BLaER1 (cell line): Measurements from ENCODE around the gene CCL20.

Experiments
- H3K27ac ChIP-seq: shearing (Covaris generic); formaldehyde crosslinking; 2 replicates; pipeline ENCODE4 v1.8.1; 2022
- H3K27me3 ChIP-seq: shearing (Covaris generic); formaldehyde crosslinking; 2 replicates; pipeline ENCODE4 v1.8.1; 2022
- H3K36me3 ChIP-seq: shearing (Covaris generic); formaldehyde crosslinking; 2 replicates; pipeline ENCODE4 v1.8.1; 2022
- H3K4me1 ChIP-seq: shearing (Covaris generic); formaldehyde crosslinking; 2 replicates; pipeline ENCODE4 v1.8.1; 2022
- H3K4me2 ChIP-seq: shearing (Covaris generic); formaldehyde crosslinking; 2 replicates; pipeline ENCODE4 v1.8.1; 2022
- H3K4me3 ChIP-seq: shearing (Covaris generic); formaldehyde crosslinking; 2 replicates; pipeline ENCODE4 v1.8.1; 2022
- H3K9ac ChIP-seq: shearing (Covaris generic); formaldehyde crosslinking; 2 replicates; pipeline ENCODE4 v1.8.1; 2022
- H3K9me3 ChIP-seq: shearing (Covaris generic); formaldehyde crosslinking; 2 replicates; pipeline ENCODE4 v1.8.1; 2022
- H4K20me1 ChIP-seq: shearing (Covaris generic); formaldehyde crosslinking; 2 replicates; pipeline ENCODE4 v1.8.1; 2022
- Cebpa-rat ChIP-seq: shearing (Covaris generic); IDR thresholded peaks from 2 replicates; pipeline ENCODE4 v1.8.1; 2022

CCL20 gene

GRCh38 chr2:227818675-227819397 is 5.2 kb downstream of the CCL20 start:
- H3K4me2 ChIP-seq = no peak overlapping the region
- H3K36me3 ChIP-seq = no peaks in the 10 kb centered on the region
- H3K27ac ChIP-seq = no peak overlapping the region
- H4K20me1 ChIP-seq = no peaks in the 10 kb centered on the region
- no peak for TF ChIP-seq Cebpa-rat
- no peaks in the 10 kb centered on the region for H3K9me3 ChIP-seq
- H3K27me3 ChIP-seq = no peaks in the 10 kb centered on the region
- no peak overlapping the region for H3K4me3 ChIP-seq
- H3K9ac ChIP-seq = no peak overlapping the region
- no peaks in the 10 kb centered on the region for H3K4me1 ChIP-seq

DNA sequence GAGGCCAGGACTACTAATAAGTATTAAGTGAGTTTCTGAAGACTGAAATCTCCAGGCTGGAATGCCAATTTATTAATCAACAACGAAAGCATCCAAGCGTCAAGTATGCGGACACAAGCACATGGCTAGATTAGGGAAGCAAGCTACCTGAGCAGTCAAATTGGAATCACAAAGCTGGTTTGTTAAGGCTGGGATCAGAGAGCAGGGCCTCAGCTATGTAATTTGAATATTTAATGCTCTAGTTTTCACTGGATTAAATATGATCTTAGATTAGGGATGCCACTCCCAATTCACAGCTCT is 5.7 kb downstream of the CCL20 start:
- Histone ChIP-seq H3K4me1 (no peaks in the 10 kb centered on the region), H3K27me3 (no peaks in the 10 kb centered on the region), H3K36me3 (no peaks in the 10 kb centered on the region), H3K9me3 (no peaks in the 10 kb centered on the region), H3K4me2 (no peak overlapping the region), H4K20me1 (no peaks in the 10 kb centered on the region), H3K27ac (no peak overlapping the region), H3K9ac (no peak overlapping the region), H3K4me3 (no peak overlapping the region)
- TF ChIP-seq Cebpa-rat = no peak

DNA sequence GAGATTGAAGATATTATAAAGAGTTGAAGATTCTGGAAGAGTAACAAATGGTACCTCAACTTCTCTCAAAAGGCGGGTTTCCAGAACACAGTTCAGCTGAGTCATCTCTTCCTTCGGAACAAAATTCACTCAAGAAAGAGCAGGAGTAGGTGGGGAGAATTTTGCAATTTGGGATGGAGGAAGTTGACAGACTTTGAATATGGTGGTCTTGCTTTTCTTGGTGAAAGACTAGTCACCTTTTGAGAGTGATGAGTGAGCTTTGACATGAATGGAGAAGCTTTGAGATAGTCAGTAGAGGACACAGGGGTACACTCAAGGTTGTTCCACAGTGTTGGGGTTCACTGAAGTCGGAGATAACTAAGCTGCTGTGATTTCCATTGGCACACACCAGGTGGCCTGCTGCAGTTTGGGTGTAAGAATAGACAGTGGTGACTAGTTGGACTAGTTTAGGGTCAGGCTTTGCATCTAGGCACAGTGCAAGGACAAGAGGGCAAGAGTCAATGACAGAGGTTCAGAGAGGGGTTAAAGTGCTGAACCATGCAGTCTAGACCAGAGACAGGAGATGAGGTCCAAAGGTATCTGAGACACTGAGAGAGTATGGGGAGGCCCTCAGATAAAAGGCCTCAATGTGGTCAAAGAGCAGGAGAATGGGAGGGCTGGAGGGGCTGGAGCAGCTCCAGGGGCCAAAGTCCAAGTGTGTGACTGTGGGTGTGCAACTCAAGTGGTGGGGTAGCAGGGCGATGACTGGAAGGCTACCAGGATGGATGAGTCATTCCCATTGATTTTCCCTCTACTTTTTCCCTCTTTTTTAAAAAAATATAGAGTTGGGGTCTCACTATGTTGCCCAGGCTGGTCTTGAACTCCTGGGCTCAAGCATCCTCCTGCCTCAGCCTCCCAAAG is 7.7 kb downstream of the CCL20 start:
- Histone ChIP-seq H3K9me3 (no peaks in the 10 kb centered on the region), H3K4me1 (no peaks in the 10 kb centered on the region), H3K27me3 (no peaks in the 10 kb centered on the region), H3K27ac (no peak overlapping the region), H3K4me2 (no peak overlapping the region), H3K9ac (no peak overlapping the region), H3K4me3 (no peak overlapping the region), H3K36me3 (no peaks in the 10 kb centered on the region), H4K20me1 (no peaks in the 10 kb centered on the region)
- no peak for TF ChIP-seq Cebpa-rat

DNA sequence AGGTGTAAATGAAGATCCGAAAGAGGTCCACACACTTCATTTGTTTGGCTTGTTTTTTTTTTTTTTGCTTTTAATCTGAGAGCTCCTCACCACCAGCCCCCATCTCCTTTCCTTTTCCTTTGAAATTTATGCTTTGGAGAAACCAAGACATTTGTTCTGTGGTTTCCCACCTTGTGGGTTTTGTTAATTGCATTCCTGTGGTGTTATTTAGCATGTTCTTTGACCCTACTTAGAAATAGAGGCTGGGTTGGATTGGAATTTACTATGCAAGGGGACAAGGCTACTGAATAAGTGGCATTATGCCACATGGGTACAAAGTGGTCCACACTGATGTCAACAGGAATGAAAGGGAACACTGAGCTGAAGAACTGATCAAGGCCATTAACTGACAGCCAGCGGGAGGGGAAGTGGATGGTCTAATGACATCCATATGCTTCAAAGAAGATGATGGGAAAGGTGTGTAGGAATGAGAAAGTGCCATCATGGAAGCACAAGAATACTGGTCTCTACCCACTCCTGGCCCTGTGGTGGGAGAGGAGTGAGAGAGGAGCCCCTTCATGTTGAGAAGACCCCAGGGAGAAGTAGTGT is 8.9 kb downstream of the CCL20 start:
- H4K20me1 ChIP-seq = no peaks in the 10 kb centered on the region
- H3K27me3 ChIP-seq = no peaks in the 10 kb centered on the region
- no peak overlapping the region for H3K4me2 ChIP-seq
- no peaks in the 10 kb centered on the region for H3K36me3 ChIP-seq
- H3K4me3 ChIP-seq = no peak overlapping the region
- no peaks in the 10 kb centered on the region for H3K4me1 ChIP-seq
- H3K27ac ChIP-seq = no peak overlapping the region
- TF ChIP-seq Cebpa-rat = no peak
- H3K9ac ChIP-seq = no peak overlapping the region
- H3K9me3 ChIP-seq = no peaks in the 10 kb centered on the region

DNA sequence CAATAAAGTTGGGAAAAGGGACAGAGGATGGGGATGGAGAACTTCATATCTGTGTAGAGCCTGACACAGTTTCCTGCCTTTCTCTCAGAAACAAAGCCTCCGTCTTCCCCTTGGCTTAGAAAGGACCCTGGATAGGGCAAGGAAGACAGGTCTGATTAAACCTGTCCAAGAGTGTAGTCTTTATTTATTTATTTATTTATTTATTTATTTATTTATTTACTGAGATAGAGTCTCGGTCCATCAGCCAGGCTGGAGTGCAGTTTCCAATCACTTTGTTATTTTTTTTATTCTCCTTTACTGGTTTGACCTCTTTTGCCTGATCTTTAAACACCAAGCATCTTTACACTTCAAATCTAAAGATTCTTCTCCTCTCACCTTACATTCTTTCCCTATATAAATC is 10.3 kb downstream of the CCL20 start:
- TF ChIP-seq Cebpa-rat = no peak
- no peaks in the 10 kb centered on the region for H3K36me3 ChIP-seq
- no peaks in the 10 kb centered on the region for H4K20me1 ChIP-seq
- no peak overlapping the region for H3K9ac ChIP-seq
- no peak overlapping the region for H3K4me3 ChIP-seq
- H3K27me3 ChIP-seq = no peaks in the 10 kb centered on the region
- no peak overlapping the region for H3K4me2 ChIP-seq
- no peaks in the 10 kb centered on the region for H3K4me1 ChIP-seq
- H3K9me3 ChIP-seq = no peaks in the 10 kb centered on the region
- no peak overlapping the region for H3K27ac ChIP-seq

DNA sequence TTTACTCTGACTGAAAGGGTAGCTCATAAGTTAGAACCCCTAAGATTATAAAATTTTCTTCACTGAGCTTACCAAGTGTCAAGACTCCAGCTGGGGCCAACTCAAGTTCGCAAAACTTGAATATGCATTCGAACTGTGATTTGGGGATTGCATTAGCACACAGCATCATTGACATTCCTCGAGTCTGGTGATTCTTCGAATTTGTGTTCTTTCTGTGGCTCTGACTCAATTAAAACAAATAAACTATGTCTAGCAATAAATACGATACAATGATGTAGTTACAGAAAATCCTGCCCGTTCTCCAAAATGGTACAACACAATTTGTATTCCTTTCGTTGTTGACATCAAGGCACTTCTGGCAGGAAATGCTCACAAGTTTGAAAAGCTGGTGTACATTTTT is 11.1 kb downstream of the CCL20 start:
- Histone ChIP-seq H4K20me1 (no peaks in the 10 kb centered on the region), H3K4me2 (no peak overlapping the region), H3K4me3 (no peak overlapping the region), H3K4me1 (no peaks in the 10 kb centered on the region), H3K27me3 (no peaks in the 10 kb centered on the region), H3K27ac (no peak overlapping the region), H3K9me3 (no peaks in the 10 kb centered on the region), H3K9ac (no peak overlapping the region), H3K36me3 (no peaks in the 10 kb centered on the region)
- TF ChIP-seq Cebpa-rat = no peak

DNA sequence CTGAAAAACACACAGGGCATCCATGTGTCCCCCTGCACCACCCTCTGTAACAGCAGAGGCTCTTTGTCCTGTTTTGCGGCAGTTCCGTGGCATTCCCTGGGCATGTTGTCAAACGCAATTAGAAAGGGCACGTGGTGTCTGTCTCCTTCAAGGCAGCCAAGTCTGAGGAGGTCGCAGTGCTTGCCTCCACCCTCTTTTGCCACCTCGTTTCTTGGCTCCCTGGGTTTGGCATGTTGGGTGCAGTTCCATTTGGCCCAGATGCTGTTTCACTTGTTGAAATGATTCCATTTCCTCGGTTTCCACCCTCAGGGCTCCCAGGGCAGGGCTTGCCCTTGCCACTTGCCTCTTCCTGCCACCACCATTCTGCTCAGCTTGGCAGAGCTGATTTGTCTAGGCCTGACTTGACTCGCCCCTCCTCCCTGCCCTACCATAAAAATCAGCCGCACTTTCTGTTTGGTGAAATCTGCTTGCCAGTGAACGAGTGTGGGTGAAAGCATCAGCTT is 12.4 kb downstream of the CCL20 start:
- Histone ChIP-seq H3K9me3 (no peaks in the 10 kb centered on the region), H3K27me3 (no peaks in the 10 kb centered on the region), H4K20me1 (no peaks in the 10 kb centered on the region), H3K36me3 (no peaks in the 10 kb centered on the region), H3K27ac (no peak overlapping the region), H3K4me2 (no peak overlapping the region), H3K9ac (no peak overlapping the region), H3K4me3 (no peak overlapping the region), H3K4me1 (no peaks in the 10 kb centered on the region)
- no peak for TF ChIP-seq Cebpa-rat

DNA sequence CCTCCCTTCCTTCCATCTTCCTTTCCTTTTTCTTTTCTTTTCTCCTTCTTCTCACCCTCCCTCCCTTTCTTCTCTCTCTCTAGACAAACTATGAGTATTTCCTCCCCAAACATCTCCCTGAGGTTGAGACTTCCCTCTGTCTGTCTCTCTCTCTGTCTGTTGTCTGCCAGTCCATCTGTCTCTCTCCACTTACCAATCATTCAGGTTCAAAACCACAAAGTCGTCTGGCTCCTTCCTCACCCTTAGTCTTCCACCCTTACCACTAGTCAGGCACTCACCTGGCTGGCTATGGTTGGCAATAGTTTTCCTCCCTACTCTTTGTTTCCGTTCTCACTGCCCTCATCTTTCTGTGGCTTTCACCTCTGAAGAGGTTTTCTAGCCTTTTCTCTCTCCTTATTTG is 12.9 kb downstream of the CCL20 start:
- no peak overlapping the region for H3K4me2 ChIP-seq
- no peak for TF ChIP-seq Cebpa-rat

DNA sequence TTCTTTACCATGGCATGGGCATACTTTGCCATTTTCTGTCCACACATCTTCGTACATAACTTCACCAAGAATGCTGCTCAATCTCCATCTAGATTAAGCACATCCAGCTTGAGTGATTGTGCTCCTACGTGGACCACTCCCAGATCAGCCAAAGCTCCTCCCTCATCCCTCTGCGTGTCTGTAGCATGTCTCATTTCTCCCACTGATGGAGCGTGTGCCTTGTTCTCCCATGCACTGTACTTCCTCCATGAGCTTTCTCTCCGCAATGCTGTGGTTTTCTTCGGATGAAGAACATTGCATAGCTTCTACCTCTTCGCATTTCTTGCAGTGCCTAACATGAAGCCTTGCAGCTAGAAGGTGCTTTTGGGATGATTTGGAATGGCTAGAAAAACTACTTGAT is 13.5 kb downstream of the CCL20 start:
- Histone ChIP-seq H3K4me1 (no peaks in the 10 kb centered on the region), H3K9ac (no peak overlapping the region), H3K4me2 (no peak overlapping the region), H4K20me1 (no peaks in the 10 kb centered on the region), H3K36me3 (no peaks in the 10 kb centered on the region), H3K4me3 (no peak overlapping the region), H3K27me3 (no peaks in the 10 kb centered on the region), H3K9me3 (no peaks in the 10 kb centered on the region), H3K27ac (no peak overlapping the region)
- no peak for TF ChIP-seq Cebpa-rat

More for the DNA sequence above, 12.9 kb downstream of the CCL20 start:
- H3K4me1 ChIP-seq = no peaks in the 10 kb centered on the region
- no peak overlapping the region for H3K4me3 ChIP-seq
- no peaks in the 10 kb centered on the region for H3K9me3 ChIP-seq
- no peak overlapping the region for H3K9ac ChIP-seq
- H3K27ac ChIP-seq = no peak overlapping the region
- no peaks in the 10 kb centered on the region for H3K27me3 ChIP-seq
- no peaks in the 10 kb centered on the region for H3K36me3 ChIP-seq
- H4K20me1 ChIP-seq = no peaks in the 10 kb centered on the region

DNA sequence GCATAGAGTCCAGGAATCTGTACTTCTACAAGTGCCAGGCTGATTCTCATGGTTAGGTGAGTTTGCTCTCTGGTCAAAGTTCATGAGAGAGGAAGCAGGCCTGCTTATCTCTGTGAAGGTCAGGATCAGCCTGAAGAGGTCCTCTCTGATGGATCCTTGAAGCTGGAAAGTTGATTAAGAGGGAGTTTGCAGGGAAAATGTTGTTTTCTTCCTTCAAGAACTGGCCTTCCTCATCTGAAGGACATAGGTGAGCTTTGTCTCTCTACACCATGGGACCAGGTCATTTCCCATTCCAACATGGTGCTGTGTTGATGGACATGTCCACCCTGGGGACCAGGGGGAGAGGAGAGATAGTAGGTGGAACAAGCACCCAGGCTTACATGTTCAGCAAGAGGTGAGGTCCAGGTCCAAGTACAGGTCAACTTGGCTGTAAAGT is 14.9 kb downstream of the CCL20 start:
- Histone ChIP-seq H3K9ac (no peak overlapping the region), H3K4me2 (no peak overlapping the region), H4K20me1 (no peaks in the 10 kb centered on the region), H3K27ac (no peak overlapping the region), H3K4me1 (no peaks in the 10 kb centered on the region), H3K36me3 (no peaks in the 10 kb centered on the region), H3K4me3 (no peak overlapping the region), H3K9me3 (no peaks in the 10 kb centered on the region), H3K27me3 (no peaks in the 10 kb centered on the region)
- no peak for TF ChIP-seq Cebpa-rat
